Left lobe of liver (tissue), 2 donors: ENCODE measurements around the gene UBE2G1. TPM values are rescaled to one million over a fixed set of nuclear protein-coding genes. Genes with fewer than 3 reads are reported as not detected.
A peak's percentile ranks its signal among the peaks of the same experiment; 100 is the strongest.
"Not testable (repeated sequence)": the region's sequence is repeated elsewhere in the genome, so short reads cannot be mapped to it uniquely, and the experiment has no call there.

ENCODE experiments used
- ATAC-seq: fragments of 200-7000 bp; cut with Tn5 transposase; one replicate; pipeline ENCODE4 v1.9.1; 2020; ENCODE audit warnings: mild to moderate bottlenecking, moderate library complexity
- DNase-seq: peaks from one replicate; pipeline ENCODE4 v3.0.0-alpha.2; 2020; ENCODE audit warnings: low spot score
- total RNA-seq: library from RNA; stranded (reverse); gene quantifications from one replicate; pipeline ENCODE4 v1.2.1, GENCODE V29; 2021
- donor health status: DM: no; HTN: no; CAD: no; lungs with moderate emphysema.
- donor health status: DM: no; HTN: yes; CAD: no.

UBE2G1 gene
- total RNA-seq = 37.8 TPM

GRCh38 chr17:4366327-4367063 is at the start of gene UBE2G1:
TSS of gene UBE2G1 (minus strand) at chr17:4366675. CDS start at chr17:4366316, 359 bp downstream.
- peak; percentile 99 for DNase-seq
- peak; percentile 89 for ATAC-seq

GRCh38 chr17:4412933-4413831 is 46.7 kb upstream of the UBE2G1 start:
- ATAC-seq (peak; percentile 99), DNase-seq (peak; percentile 87)

GRCh38 chr17:4411201-4411600 is 44.7 kb upstream of the UBE2G1 start:
- no peak for DNase-seq
- ATAC-seq = no peak

GRCh38 chr17:4409659-4410058 is 43.2 kb upstream of the UBE2G1 start:
- ATAC-seq (no peak), DNase-seq (no peak)

- ATAC-seq = no peak
- no peak for DNase-seq
These were observed 41.4 kb upstream of the UBE2G1 start for GRCh38 chr17:4407851-4408250.

GRCh38 chr17:4407216-4407615 is 40.7 kb upstream of the UBE2G1 start:
- DNase-seq (no peak), ATAC-seq (no peak)

- DNase-seq (no peak), ATAC-seq (no peak)
These were observed 39.9 kb upstream of the UBE2G1 start for GRCh38 chr17:4406386-4406785.

GRCh38 chr17:4405699-4406098 is 39.2 kb upstream of the UBE2G1 start:
- no peak for DNase-seq
- ATAC-seq = no peak

GRCh38 chr17:4405038-4405669 is 38.7 kb upstream of the UBE2G1 start:
- DNase-seq = no peak
- no peak for ATAC-seq

- no peak for DNase-seq
- ATAC-seq = no peak
These were observed 31.4 kb upstream of the UBE2G1 start for GRCh38 chr17:4397840-4398239.

GRCh38 chr17:4395111-4395478 is 28.6 kb upstream of the UBE2G1 start:
- no peak for DNase-seq
- no peak for ATAC-seq

- DNase-seq = no peak
- peak; percentile 52 for ATAC-seq
These were observed 28.0 kb upstream of the UBE2G1 start for GRCh38 chr17:4394208-4395110.

GRCh38 chr17:4393806-4394205 is 27.3 kb upstream of the UBE2G1 start:
- ATAC-seq = no peak
- DNase-seq = no peak

- DNase-seq (no peak), ATAC-seq (peak; percentile 65)
These were observed 22.6 kb upstream of the UBE2G1 start for GRCh38 chr17:4389079-4389478.

- no peak for ATAC-seq
- DNase-seq = no peak
These were observed 20.7 kb upstream of the UBE2G1 start for GRCh38 chr17:4387137-4387536.

GRCh38 chr17:4386406-4386805 is 19.9 kb upstream of the UBE2G1 start:
- DNase-seq = no peak
- ATAC-seq = no peak

- DNase-seq (no peak), ATAC-seq (no peak)
These were observed 15.5 kb upstream of the UBE2G1 start for GRCh38 chr17:4381690-4382671.

GRCh38 chr17:4378626-4379025 is 12.2 kb upstream of the UBE2G1 start:
- no peak for DNase-seq
- ATAC-seq = no peak

- ATAC-seq, DNase-seq: not testable (repeated sequence)
These were observed 10.8 kb upstream of the UBE2G1 start for GRCh38 chr17:4377247-4377646.
